Breast epithelium (tissue), 3 donors: Measurements from ENCODE around the gene MDFIC.

ENCODE experiments used
- POLR2AphosphoS5 ChIP-seq, 3 donors: sonication (generic); formaldehyde crosslinking; IDR thresholded peaks; one replicate each; pipeline ENCODE4 v1.6.1; 2017; ENCODE audit warnings: antibody characterized with exemption in 3 of 3
- TF ChIP-seq, protein P1 (sequence below), 3 donors: fragments of 450-650 bp; IDR thresholded peaks; one replicate each; pipeline ENCODE4 v1.5.1; 2016 to 2017; ENCODE audit warnings: antibody characterized with exemption in 3 of 3, mild to moderate bottlenecking in 3 of 3, moderate library complexity in 3 of 3

- TF ChIP-seq, protein P1, sequence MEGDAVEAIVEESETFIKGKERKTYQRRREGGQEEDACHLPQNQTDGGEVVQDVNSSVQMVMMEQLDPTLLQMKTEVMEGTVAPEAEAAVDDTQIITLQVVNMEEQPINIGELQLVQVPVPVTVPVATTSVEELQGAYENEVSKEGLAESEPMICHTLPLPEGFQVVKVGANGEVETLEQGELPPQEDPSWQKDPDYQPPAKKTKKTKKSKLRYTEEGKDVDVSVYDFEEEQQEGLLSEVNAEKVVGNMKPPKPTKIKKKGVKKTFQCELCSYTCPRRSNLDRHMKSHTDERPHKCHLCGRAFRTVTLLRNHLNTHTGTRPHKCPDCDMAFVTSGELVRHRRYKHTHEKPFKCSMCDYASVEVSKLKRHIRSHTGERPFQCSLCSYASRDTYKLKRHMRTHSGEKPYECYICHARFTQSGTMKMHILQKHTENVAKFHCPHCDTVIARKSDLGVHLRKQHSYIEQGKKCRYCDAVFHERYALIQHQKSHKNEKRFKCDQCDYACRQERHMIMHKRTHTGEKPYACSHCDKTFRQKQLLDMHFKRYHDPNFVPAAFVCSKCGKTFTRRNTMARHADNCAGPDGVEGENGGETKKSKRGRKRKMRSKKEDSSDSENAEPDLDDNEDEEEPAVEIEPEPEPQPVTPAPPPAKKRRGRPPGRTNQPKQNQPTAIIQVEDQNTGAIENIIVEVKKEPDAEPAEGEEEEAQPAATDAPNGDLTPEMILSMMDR (IDR thresholded peaks at IDR 0.05), result no peak
- no peak for TF ChIP-seq POLR2AphosphoS5 (IDR thresholded peaks at IDR 0.05)
These were observed 40.5 kb downstream of the MDFIC start for GRCh38 chr7:114962441-114962840.
